Measurements from ENCODE around the gene KIF5A.

DNA sequence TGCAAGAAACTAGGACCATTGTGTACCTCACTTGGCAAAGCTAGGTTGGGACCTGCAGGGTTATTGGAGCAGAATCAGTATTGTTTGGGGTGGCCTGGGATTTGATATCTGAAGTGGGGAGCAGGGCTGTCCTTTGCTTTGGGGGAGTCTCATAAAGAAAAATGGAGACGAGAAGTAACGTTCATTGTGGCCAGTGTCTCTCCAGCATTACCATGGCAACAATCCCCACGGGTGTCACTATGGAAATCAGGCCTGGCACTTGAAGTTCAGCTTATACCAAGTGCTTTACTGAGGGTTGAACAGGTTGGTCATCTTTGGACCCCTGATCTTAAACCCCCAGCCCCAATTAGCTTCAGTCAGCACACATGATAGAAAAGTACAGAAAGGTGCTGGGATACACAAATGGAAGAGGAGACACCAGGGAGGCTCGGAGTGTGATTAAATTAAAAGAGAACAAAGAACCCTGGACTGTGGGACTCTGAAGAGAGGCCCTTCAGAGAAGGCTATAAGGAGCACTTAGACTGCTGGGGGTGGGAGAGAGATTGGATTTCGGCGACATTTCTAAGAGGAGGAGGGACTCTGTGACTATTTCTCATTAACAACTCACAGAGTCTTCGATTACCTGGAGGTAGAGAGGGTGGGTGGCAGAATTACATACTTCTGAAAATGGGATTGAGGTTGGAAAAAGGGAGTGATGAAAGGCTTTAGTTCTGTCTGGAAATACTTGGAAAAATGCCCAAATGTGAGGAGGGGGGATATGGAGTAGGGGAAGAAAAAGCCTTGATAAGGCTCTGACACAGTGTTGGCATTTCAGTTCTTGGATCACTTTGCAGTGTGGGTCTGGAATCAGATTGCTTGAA is 3.7 kb downstream of the KIF5A start:
- TF ChIP-seq PATZ1 (CRISPR knock-in tag; IDR thresholded peaks at IDR 0.05; ENCODE audit: borderline replicate concordance), result no peak
- no peak for TF ChIP-seq OSR1 (CRISPR knock-in tag; IDR thresholded peaks at IDR 0.05)
- TF ChIP-seq TOX (CRISPR knock-in tag; IDR thresholded peaks at IDR 0.05; ENCODE audit: borderline replicate concordance), result no peak
- no peak for TF ChIP-seq BACH2 (CRISPR knock-in tag; IDR thresholded peaks at IDR 0.05; ENCODE audit: borderline replicate concordance)
- TF ChIP-seq CREB5 (CRISPR knock-in tag; IDR thresholded peaks at IDR 0.05; ENCODE audit: low read depth), result no peak
- no peak for TF ChIP-seq RARB (CRISPR knock-in tag; IDR thresholded peaks at IDR 0.05)
- no peak for TF ChIP-seq ZFP3 (CRISPR knock-in tag; IDR thresholded peaks at IDR 0.05)
- TF ChIP-seq ZNF8 (CRISPR knock-in tag; IDR thresholded peaks at IDR 0.05), result no peak
- TF ChIP-seq, protein P1, sequence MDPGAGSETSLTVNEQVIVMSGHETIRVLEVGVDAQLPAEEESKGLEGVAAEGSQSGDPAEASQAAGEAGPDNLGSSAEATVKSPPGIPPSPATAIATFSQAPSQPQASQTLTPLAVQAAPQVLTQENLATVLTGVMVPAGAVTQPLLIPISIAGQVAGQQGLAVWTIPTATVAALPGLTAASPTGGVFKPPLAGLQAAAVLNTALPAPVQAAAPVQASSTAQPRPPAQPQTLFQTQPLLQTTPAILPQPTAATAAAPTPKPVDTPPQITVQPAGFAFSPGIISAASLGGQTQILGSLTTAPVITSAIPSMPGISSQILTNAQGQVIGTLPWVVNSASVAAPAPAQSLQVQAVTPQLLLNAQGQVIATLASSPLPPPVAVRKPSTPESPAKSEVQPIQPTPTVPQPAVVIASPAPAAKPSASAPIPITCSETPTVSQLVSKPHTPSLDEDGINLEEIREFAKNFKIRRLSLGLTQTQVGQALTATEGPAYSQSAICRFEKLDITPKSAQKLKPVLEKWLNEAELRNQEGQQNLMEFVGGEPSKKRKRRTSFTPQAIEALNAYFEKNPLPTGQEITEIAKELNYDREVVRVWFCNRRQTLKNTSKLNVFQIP (CRISPR knock-in tag; IDR thresholded peaks at IDR 0.05; ENCODE audit: borderline replicate concordance, low read depth), result no peak
- TF ChIP-seq TCF4 (CRISPR knock-in tag; IDR thresholded peaks at IDR 0.05; ENCODE audit: borderline replicate concordance), result no peak
- TF ChIP-seq ARNTL (CRISPR knock-in tag; IDR thresholded peaks at IDR 0.05; ENCODE audit: borderline replicate concordance, low read depth), result no peak
- no peak for TF ChIP-seq CSDC2 (CRISPR knock-in tag; IDR thresholded peaks at IDR 0.05)

Measured in SK-N-SH treated with all-trans-retinoic acid at 6 μM for 48 hours (cell line).